RWPE2 (cell line): ENCODE results near the gene ESRRA.
"Not testable (repeated sequence)": the region's sequence is repeated elsewhere in the genome, so short reads cannot be mapped to it uniquely, and the experiment has no call there.

Experiments
- ATAC-seq: fragments of 200-7000 bp; cut with Tn5 transposase; 3 replicates; pipeline ENCODE4 v1.9.1; 2021; ENCODE audit warnings: low read depth
- DNase-seq: peaks from one replicate; pipeline ENCODE4 v3.0.0-alpha.2; 2020; ENCODE audit warnings: low spot score
- H3K27ac ChIP-seq: fragments of 450-650 bp; 2 replicates; pipeline ENCODE4 v1.5.1; 2017; ENCODE audit warnings: mild to moderate bottlenecking; ENCODE audit not compliant: poor library complexity, severe bottlenecking
- H3K27me3 ChIP-seq: fragments of 250-450 bp; sonication (Bioruptor Pico); 2 replicates; pipeline ENCODE4 v1.5.1; 2021; ENCODE audit warnings: mild to moderate bottlenecking, moderate library complexity; ENCODE audit not compliant: insufficient read depth, poor library complexity, severe bottlenecking
- H3K36me3 ChIP-seq: fragments of 250-450 bp; sonication (Bioruptor Pico); 2 replicates; pipeline ENCODE4 v1.5.1; 2020; ENCODE audit warnings: low read depth, mild to moderate bottlenecking, moderate library complexity
- H3K4me1 ChIP-seq: fragments of 250-450 bp; sonication (Bioruptor Pico); 2 replicates; pipeline ENCODE4 v1.5.1; 2021; ENCODE audit warnings: mild to moderate bottlenecking, moderate library complexity; ENCODE audit not compliant: insufficient read depth, poor library complexity, severe bottlenecking
- H3K4me3 ChIP-seq: fragments of 250-450 bp; sonication (Bioruptor Pico); 2 replicates; pipeline ENCODE4 v1.5.1; 2021; ENCODE audit warnings: mild to moderate bottlenecking, moderate library complexity; ENCODE audit not compliant: severe bottlenecking
- H3K9me3 ChIP-seq: fragments of 250-450 bp; sonication (Bioruptor Pico); 2 replicates; pipeline ENCODE4 v1.5.1; 2021; ENCODE audit warnings: mild to moderate bottlenecking, moderate library complexity; ENCODE audit not compliant: severe bottlenecking
- TF ChIP-seq, protein P1 (sequence below): fragments of 450-650 bp; IDR thresholded peaks from one replicate; pipeline ENCODE4 v1.5.1; 2017; ENCODE audit warnings: mild to moderate bottlenecking, moderate library complexity; ENCODE audit not compliant: poor library complexity, severe bottlenecking

The ESRRA gene

DNA sequence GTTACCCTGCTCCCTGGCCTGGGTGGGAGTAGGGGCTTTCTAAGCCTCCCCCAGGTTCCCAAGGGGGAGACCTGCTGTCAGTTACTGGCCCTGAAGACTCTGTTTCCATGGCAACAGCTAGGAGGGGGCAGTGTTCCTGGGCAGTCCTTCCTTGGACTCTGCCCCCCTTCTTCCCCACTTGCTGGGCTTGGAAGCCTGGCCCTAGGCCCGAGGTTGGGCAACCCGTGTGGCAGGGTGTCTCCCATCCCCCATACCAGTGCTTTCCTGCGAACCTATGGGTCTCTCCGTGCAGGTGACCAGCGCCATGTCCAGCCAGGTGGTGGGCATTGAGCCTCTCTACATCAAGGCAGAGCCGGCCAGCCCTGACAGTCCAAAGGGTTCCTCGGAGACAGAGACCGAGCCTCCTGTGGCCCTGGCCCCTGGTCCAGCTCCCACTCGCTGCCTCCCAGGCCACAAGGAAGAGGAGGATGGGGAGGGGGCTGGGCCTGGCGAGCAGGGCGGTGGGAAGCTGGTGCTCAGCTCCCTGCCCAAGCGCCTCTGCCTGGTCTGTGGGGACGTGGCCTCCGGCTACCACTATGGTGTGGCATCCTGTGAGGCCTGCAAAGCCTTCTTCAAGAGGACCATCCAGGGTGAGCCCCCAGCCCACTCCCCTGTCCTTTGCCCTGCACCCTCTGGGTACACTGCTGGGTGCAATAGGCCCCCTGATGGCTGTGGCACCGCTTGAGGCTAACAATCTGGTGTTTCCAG lies 1.7 kb downstream of the ESRRA start:
- Histone ChIP-seq H3K27ac (peak overlapping the region; percentile 86), H3K4me1 (peaks cover 8% of the 10 kb centered on the region), H3K4me3 (peak overlapping the region; percentile 61), H3K36me3 (peaks cover 10% of the 10 kb centered on the region; the same call in 1 of the 2 replicates), H3K9me3 (no peaks in the 10 kb centered on the region), H3K27me3 (no peaks in the 10 kb centered on the region)
- TF ChIP-seq, protein P1, sequence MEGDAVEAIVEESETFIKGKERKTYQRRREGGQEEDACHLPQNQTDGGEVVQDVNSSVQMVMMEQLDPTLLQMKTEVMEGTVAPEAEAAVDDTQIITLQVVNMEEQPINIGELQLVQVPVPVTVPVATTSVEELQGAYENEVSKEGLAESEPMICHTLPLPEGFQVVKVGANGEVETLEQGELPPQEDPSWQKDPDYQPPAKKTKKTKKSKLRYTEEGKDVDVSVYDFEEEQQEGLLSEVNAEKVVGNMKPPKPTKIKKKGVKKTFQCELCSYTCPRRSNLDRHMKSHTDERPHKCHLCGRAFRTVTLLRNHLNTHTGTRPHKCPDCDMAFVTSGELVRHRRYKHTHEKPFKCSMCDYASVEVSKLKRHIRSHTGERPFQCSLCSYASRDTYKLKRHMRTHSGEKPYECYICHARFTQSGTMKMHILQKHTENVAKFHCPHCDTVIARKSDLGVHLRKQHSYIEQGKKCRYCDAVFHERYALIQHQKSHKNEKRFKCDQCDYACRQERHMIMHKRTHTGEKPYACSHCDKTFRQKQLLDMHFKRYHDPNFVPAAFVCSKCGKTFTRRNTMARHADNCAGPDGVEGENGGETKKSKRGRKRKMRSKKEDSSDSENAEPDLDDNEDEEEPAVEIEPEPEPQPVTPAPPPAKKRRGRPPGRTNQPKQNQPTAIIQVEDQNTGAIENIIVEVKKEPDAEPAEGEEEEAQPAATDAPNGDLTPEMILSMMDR: no peak
- ATAC-seq (no peak), DNase-seq (peak; percentile 66)

DNA sequence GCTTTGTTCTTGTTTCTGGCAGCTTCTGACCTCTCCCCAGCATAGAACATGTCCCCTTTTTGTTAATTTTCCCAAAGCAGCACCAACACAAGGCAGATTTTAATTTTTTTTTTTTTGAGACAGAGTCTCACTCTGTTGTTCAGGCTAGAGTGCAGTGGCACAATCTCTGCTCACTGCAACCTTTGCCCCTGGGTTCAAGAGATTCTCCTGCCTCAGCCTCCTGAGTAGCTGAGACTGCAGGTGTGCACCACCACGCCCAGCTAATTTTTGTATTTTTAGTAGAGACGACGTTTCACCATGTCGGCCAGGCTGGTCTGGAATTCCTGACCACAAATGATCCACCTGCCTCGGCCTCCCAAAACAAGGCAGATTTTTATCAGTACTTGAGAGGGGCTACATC lies 2.5 kb downstream of the ESRRA start:
- DNase-seq, H3K4me3 ChIP-seq, ATAC-seq, H3K9me3 ChIP-seq, H3K4me1 ChIP-seq, H3K27me3 ChIP-seq: not testable (repeated sequence)
- Histone ChIP-seq H3K36me3 (peaks cover 10% of the 10 kb centered on the region; the same call in 1 of the 2 replicates), H3K27ac (peak overlapping the region; percentile 86)

DNA sequence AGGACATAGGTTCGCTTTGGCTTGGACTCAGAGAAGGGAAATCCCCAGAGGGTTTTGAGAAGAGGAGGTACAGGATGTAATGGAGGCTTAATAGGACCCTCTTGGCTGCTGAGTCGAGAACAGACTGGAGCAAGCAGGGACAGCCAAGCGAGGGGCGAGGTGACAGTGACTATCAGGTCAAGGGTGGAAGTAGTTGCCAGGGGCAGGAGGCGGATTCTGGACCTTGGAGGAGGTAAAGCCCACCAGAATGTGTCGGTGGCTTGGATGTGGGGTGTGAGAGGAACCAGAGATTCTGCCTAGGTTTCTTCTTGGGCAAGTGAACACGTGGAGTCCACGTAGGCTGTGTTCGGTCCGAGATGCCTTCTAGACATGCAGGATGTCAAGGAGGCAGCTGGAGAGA lies 7.6 kb downstream of the ESRRA start:
- Histone ChIP-seq H3K4me1 (peaks cover 8% of the 10 kb centered on the region), H3K4me3 (no peak overlapping the region), H3K36me3 (peaks cover 27% of the 10 kb centered on the region), H3K27ac (peak overlapping the region; percentile 82), H3K9me3 (no peaks in the 10 kb centered on the region), H3K27me3 (no peaks in the 10 kb centered on the region)
- ATAC-seq (no peak), DNase-seq (peak; percentile 56)
- TF ChIP-seq, protein P1: no peak

DNA sequence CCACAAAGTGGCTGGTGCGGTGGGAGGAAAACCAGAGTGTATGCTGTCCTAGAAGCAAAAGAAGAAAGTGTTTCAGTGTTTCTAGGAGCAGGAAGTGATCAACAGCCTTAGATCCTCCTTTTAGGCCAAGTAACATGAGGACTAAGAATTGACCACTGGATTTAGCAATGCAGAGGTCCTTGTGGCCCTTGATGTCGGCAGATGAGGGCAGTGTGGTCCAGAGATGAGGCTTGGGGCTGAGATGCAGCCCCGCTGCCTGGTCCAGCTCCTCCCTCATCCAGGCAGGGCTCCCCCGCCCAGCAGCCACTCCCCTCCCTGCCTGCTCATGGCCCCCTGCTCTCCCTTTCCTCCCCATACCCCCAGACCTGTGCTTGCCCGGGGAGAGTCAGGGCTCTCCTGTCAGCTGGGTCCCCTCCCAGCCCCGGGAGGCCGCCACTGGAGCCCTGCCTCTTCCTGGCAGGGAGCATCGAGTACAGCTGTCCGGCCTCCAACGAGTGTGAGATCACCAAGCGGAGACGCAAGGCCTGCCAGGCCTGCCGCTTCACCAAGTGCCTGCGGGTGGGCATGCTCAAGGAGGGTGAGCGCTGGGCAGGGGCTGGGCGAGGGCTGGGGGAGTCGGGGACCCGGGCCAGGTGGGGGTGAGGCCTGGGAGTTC lies 8.3 kb downstream of the ESRRA start:
- ATAC-seq (no peak), DNase-seq (peak; percentile 67)
- Histone ChIP-seq H3K4me1 (peaks cover 8% of the 10 kb centered on the region), H3K9me3 (no peaks in the 10 kb centered on the region), H3K4me3 (no peak overlapping the region), H3K36me3 (peaks cover 24% of the 10 kb centered on the region), H3K27ac (peak overlapping the region; percentile 82), H3K27me3 (no peaks in the 10 kb centered on the region)
- TF ChIP-seq, protein P1: no peak

DNA sequence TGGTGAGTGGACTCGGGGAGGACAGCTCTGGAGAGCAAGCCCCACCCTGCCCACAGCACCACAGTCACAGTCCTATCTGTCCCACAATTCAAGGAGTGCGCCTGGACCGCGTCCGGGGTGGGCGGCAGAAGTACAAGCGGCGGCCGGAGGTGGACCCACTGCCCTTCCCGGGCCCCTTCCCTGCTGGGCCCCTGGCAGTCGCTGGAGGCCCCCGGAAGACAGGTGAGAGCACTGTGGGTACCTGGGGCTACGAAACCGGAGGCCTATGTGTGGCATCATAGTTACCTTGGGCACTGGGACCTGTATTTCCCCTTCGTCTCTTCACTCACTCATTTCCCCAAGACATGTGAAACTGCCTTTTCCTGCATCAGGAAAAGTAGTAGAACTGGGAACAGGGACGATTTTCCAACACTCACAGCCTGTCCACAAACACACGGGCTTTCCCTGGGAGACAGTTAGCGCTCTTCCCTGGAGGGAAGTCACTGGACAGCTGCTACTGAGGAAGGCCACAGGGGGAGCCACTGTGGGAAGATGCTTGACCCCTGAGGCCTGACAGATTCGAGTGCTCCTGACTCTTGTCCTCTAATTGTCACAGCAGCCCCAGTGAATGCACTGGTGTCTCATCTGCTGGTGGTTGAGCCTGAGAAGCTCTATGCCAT lies 9.0 kb downstream of the ESRRA start:
- H3K36me3 ChIP-seq: peaks cover 24% of the 10 kb centered on the region
- ATAC-seq: no peak
- TF ChIP-seq, protein P1: no peak
- peaks cover 9% of the 10 kb centered on the region for H3K4me1 ChIP-seq
- no peaks in the 10 kb centered on the region for H3K27me3 ChIP-seq
- no peaks in the 10 kb centered on the region for H3K9me3 ChIP-seq
- no peak for DNase-seq
- no peak overlapping the region for H3K4me3 ChIP-seq
- peak overlapping the region; percentile 82 for H3K27ac ChIP-seq
